NCI-H524 treated with DMSO at 0.1 percent for 48 hours (cell line): ENCODE results near the gene OR6S1.
A peak's percentile ranks its signal among the peaks of the same experiment; 100 is the strongest.
"Not testable (repeated sequence)": the region's sequence is repeated elsewhere in the genome, so short reads cannot be mapped to it uniquely, and the experiment has no call there.

Experiments
- DNase-seq: peaks from one replicate; lab custom pipeline; 2025; lab: John Stamatoyannopoulos, UW

The OR6S1 gene

GRCh38 chr14:20631023-20631879, 10.2 kb downstream of the OR6S1 start:
- DNase-seq, result peak; percentile 40

GRCh38 chr14:20630340-20631022, 11.0 kb downstream of the OR6S1 start:
- DNase-seq, result no peak

GRCh38 chr14:20628063-20628854, 13.2 kb downstream of the OR6S1 start:
- no peak for DNase-seq

GRCh38 chr14:20627346-20628027, 14.0 kb downstream of the OR6S1 start:
- no peak for DNase-seq

- DNase-seq, result no peak
Measured at GRCh38 chr14:20626274-20626673, 15.2 kb downstream of the OR6S1 start.

GRCh38 chr14:20624495-20625070, 16.9 kb downstream of the OR6S1 start:
- no peak for DNase-seq

- DNase-seq, result no peak
Measured at GRCh38 chr14:20623798-20624197, 17.7 kb downstream of the OR6S1 start.

- DNase-seq, result no peak
Measured at GRCh38 chr14:20622816-20623291, 18.6 kb downstream of the OR6S1 start.

GRCh38 chr14:20620798-20621478, 20.6 kb downstream of the OR6S1 start:
- DNase-seq, result no peak

- DNase-seq, result not testable (repeated sequence)
Measured at GRCh38 chr14:20619688-20620087, 21.8 kb downstream of the OR6S1 start.

- DNase-seq, result no peak
Measured at GRCh38 chr14:20618271-20618749, 23.2 kb downstream of the OR6S1 start.

- no peak for DNase-seq
Measured at GRCh38 chr14:20617138-20618003, 24.1 kb downstream of the OR6S1 start.

GRCh38 chr14:20615996-20616395, 25.5 kb downstream of the OR6S1 start:
- no peak for DNase-seq

GRCh38 chr14:20614038-20614840, 27.3 kb downstream of the OR6S1 start:
- DNase-seq, result peak; percentile 82

GRCh38 chr14:20613094-20614037, 28.1 kb downstream of the OR6S1 start:
- DNase-seq, result peak; percentile 99

- DNase-seq, result no peak
Measured at GRCh38 chr14:20612403-20612802, 29.1 kb downstream of the OR6S1 start.

GRCh38 chr14:20611277-20611676, 30.2 kb downstream of the OR6S1 start:
- DNase-seq, result no peak
